Ovary (tissue), 3 donors: ENCODE measurements around the gene TBC1D3B.

ENCODE experiments used
- EP300 ChIP-seq: sonication (generic); formaldehyde crosslinking; IDR thresholded peaks from one replicate; pipeline ENCODE4 v1.6.1; 2017; ENCODE audit warnings: antibody characterized with exemption
- TF ChIP-seq, protein P1 (sequence below), 3 donors: fragments of 450-650 bp in 2 of 3; fragments of 200-600 bp in 1 of 3; IDR thresholded peaks; one replicate each; pipeline versions ENCODE4 v1.5.1 to v1.8.0; 2016 to 2022; ENCODE audit warnings: antibody characterized with exemption in 3 of 3, mild to moderate bottlenecking in 1 of 3
- donor health status: DM: no; HTN: no; CAD: no.

DNA sequence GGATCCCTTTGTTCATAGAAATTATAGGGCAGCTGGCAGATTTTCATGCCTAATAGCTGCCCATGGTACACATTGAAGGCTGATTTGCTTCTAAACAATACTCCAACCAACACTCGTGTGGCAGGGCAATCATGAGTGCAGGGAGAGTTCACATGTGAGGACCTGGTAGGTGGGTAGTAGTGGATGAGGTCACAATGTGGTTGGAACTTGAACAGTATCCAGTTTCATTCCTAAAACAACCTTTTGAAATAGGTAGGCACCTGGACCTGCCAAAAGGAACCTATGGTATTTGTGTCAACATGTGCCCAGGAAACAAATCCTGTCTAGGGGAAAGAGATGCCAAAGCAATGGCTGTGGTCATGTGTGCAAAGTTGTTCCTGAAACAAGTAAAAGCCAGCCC, 40.0 kb downstream of the TBC1D3B start:
- no peak for TF ChIP-seq EP300
- TF ChIP-seq, protein P1, sequence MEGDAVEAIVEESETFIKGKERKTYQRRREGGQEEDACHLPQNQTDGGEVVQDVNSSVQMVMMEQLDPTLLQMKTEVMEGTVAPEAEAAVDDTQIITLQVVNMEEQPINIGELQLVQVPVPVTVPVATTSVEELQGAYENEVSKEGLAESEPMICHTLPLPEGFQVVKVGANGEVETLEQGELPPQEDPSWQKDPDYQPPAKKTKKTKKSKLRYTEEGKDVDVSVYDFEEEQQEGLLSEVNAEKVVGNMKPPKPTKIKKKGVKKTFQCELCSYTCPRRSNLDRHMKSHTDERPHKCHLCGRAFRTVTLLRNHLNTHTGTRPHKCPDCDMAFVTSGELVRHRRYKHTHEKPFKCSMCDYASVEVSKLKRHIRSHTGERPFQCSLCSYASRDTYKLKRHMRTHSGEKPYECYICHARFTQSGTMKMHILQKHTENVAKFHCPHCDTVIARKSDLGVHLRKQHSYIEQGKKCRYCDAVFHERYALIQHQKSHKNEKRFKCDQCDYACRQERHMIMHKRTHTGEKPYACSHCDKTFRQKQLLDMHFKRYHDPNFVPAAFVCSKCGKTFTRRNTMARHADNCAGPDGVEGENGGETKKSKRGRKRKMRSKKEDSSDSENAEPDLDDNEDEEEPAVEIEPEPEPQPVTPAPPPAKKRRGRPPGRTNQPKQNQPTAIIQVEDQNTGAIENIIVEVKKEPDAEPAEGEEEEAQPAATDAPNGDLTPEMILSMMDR (IDR thresholded peaks at IDR 0.05), result no peak
